T-cell (primary cell): ENCODE measurements around the gene TGFB1. TPM values are rescaled to one million over a fixed set of nuclear protein-coding genes. Genes with fewer than 3 reads are reported as not detected.
A peak's percentile ranks its signal among the peaks of the same experiment; 100 is the strongest.

ENCODE experiments used
- ATAC-seq, 4 experiments: fragments of 200-7000 bp in 3 of 4; fragments of 150-1000 bp in 1 of 4; cut with Tn5 transposase; replicated peaks in 1 of 4; 1 replicate in 3 of 4; 2 replicates in 1 of 4; pipeline ENCODE4 v1.10.0; 2021; ENCODE audit warnings: moderate library complexity in 3 of 4, mild to moderate bottlenecking in 2 of 4, moderate number of reproducible peaks in 1 of 4
- CTCF ChIA-PET, 2 donors: fragments of 300-600 bp; sonication (Branson Sonifier 250); formaldehyde crosslinking; loops; one replicate each; lab custom pipeline; 2022; ENCODE audit warnings: antibody characterized with exemption in 2 of 2; lab: Charles Lee
- POLR2A ChIA-PET, 2 donors: fragments of 300-600 bp; sonication (Branson Sonifier 250); formaldehyde crosslinking; loops; one replicate each; lab custom pipeline; 2022; ENCODE audit warnings: antibody characterized with exemption in 2 of 2; lab: Charles Lee
- DNase-seq, 35 experiments: peaks; one replicate each; pipeline versions ENCODE4 v3.0.0 to v3.0.0-alpha.2; 2013 to 2023
- H3K27ac ChIP-seq: one replicate; pipeline ENCODE4 v1.5.1; 2013; ENCODE audit warnings: low read length
- H3K27me3 ChIP-seq, 2 experiments: replicated peaks in 1 of 2; 1 replicate in 1 of 2; 2 replicates in 1 of 2; pipeline versions ENCODE4 v1.6.1 to v1.7.0; 2013; ENCODE audit warnings: low read length in 1 of 2, mixed read lengths in 1 of 2; ENCODE audit not compliant: control insufficient read depth in 2 of 2, insufficient read depth in 2 of 2; ENCODE audit errors: extremely low read depth in 1 of 2
- H3K36me3 ChIP-seq, 2 donors: 1 replicate in 1 of 2; 2 replicates in 1 of 2; pipeline versions ENCODE4 v1.6.1 to v1.7.0; 2013; ENCODE audit warnings: low read length in 1 of 2; ENCODE audit not compliant: control insufficient read depth in 2 of 2, insufficient read depth in 1 of 2; ENCODE audit errors: extremely low read depth in 1 of 2
- H3K4me1 ChIP-seq, 2 experiments: 1 replicate in 1 of 2; 2 replicates in 1 of 2; pipeline versions ENCODE4 v1.6.1 to v1.7.0; 2013; ENCODE audit warnings: low read length in 2 of 2, mixed read lengths in 1 of 2; ENCODE audit not compliant: insufficient read depth in 2 of 2, control insufficient read depth in 1 of 2; ENCODE audit errors: extremely low read depth in 1 of 2
- H3K4me3 ChIP-seq, 2 donors: 1 replicate in 1 of 2; 2 replicates in 1 of 2; pipeline versions ENCODE4 v1.5.1 to v1.7.0; 2013; ENCODE audit warnings: mild to moderate bottlenecking in 2 of 2, low read length in 1 of 2, moderate library complexity in 1 of 2; ENCODE audit not compliant: control insufficient read depth in 1 of 2; ENCODE audit errors: extremely low read depth in 1 of 2
- H3K9me3 ChIP-seq: 2 replicates; pipeline ENCODE4 v1.7.0; 2013
- H3K27ac Mint-ChIP-seq, 2 donors: one replicate each; pipeline ENCODE4 v1.8.0; 2020 to 2021; ENCODE audit warnings: mild to moderate bottlenecking in 2 of 2, mixed read lengths in 2 of 2
- H3K27me3 Mint-ChIP-seq, 2 donors: one replicate each; pipeline ENCODE4 v1.8.0; 2021 to 2022; ENCODE audit warnings: mixed read lengths in 2 of 2
- H3K36me3 Mint-ChIP-seq: one replicate; pipeline ENCODE4 v1.8.0; 2021; ENCODE audit warnings: mixed read lengths
- H3K4me1 Mint-ChIP-seq, 3 donors: one replicate each; pipeline ENCODE4 v1.8.0; 2020 to 2022; ENCODE audit warnings: mixed read lengths in 3 of 3, mild to moderate bottlenecking in 1 of 3
- H3K4me3 Mint-ChIP-seq, 3 donors: one replicate each; pipeline ENCODE4 v1.8.0; 2020 to 2022; ENCODE audit warnings: mild to moderate bottlenecking in 3 of 3, mixed read lengths in 3 of 3, moderate library complexity in 3 of 3
- H3K9me3 Mint-ChIP-seq, 3 donors: one replicate each; pipeline ENCODE4 v1.8.0; 2020 to 2022; ENCODE audit warnings: mixed read lengths in 3 of 3
- WGBS: methylation state at CpG from one replicate; pipeline ENCODE4 v1.1.5; 2013; ENCODE audit warnings: missing lambda C conversion rate; ENCODE audit not compliant: insufficient coverage; 5-methylcytosine and 5-hydroxymethylcytosine counted together
- total RNA-seq, 35 experiments: library from RNA in 6 of 35; stranded (reverse) in 6 of 35; fragments of 120-200 nt in 1 of 35; gene quantifications; one replicate each; pipeline versions ENCODE4 v1.2.1 to v1.2.4 and lab custom pipeline; 2013 to 2026

The TGFB1 gene
- total RNA-seq, 5 donors from 2014 or later (not counting 1 experiment from before 2014, with no cell fraction given) = 170 to 412 (median 206) TPM

DNA sequence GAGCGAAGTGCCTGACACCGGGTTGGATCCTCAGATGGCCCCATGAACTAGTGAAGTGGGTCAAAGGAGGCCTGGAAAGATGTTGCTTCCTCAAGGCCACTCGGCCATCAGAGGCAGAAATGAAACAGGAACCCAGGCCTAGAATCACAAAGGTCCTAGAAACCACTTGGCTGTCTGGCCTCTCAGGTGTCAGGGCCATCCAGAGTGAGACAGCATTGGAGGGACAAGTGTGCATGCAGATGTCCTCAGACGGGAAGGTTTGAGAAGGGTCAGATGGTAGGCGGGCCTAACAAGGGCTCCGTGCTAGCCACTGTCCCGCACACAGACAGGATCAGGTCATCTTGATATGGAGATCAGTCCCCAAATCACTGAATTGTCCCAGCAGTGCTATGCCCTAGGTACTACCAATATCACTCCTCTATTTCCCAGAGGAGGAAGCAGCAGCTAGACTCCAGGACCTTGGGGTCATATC is 29.5 kb downstream of the TGFB1 start:
- DNase-seq = no peak
- H3K27ac ChIP-seq = peak overlapping the region; percentile 47
- H3K36me3 Mint-ChIP-seq = peaks cover 19% of the 10 kb centered on the region

DNA sequence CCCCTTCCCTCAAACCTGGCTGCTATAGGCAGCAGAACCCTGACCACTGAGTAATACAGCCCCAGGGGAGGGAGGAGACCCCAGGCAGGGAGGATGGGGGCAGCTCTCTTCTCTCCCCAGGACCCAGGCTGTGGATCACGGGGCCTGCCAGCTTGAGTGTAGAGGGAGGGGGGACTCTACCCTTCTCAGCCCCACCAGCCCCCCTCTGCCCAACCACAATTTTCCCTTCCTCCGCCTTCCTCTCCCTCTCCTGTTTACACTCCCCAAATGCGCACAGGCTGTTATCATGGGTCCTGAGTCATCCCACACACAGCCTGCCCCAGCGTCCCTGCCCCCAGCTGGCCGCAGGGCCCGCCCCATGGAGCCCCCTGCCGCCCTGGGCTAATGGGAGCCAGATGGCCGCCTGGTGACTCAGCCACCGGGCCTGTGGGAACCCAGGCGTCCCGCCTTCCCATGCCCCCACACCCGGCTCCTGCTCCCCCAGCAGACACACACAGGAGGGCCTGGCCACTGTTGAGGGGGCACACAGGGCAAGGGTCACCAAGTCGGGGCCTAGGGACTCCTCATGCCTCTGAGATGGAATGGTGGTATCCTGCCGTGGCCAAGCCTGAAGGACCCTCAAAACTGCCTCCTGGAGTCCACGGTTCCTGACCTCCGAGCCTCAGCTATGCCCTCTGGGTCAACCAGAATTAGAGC is 30.1 kb downstream of the TGFB1 start:
- Histone ChIP-seq H3K9me3 (no peaks in the 10 kb centered on the region), H3K36me3 (peaks cover 13 to 64% of the 10 kb centered on the region in 2 donors), H3K27me3 (no peaks in the 10 kb centered on the region), H3K4me3 (no peak overlapping the region), H3K4me1 (peaks cover 11 to 60% of the 10 kb centered on the region in 2 experiments), H3K27ac (peak overlapping the region; percentile 7)
- CTCF ChIA-PET = no interaction called here
- H3K9me3 Mint-ChIP-seq = no peaks in the 10 kb centered on the region
- H3K27me3 Mint-ChIP-seq = no peaks in the 10 kb centered on the region
- H3K4me1 Mint-ChIP-seq = peaks cover 40 to 55% (median 50%) of the 10 kb centered on the region in 3 donors
- H3K36me3 Mint-ChIP-seq = peaks cover 16% of the 10 kb centered on the region
- DNase-seq = peak in 1 of 35 experiments; percentile 26
- 69% methylated on average over 13 of the region's 16 CpGs for WGBS
- POLR2A ChIA-PET = interaction anchor here (0.5 kb wide), 2 partner anchors 38 to 255 kb away, joined by 3 to 4 read pairs; no protein-coding TSS in a partner anchor
- peak overlapping the region in 1 of 3 donors; percentile 7 for H3K4me3 Mint-ChIP-seq
- peak overlapping the region; percentile 84 to 85 for H3K27ac Mint-ChIP-seq
- no peak for ATAC-seq

More for the DNA sequence above, 29.5 kb downstream of the TGFB1 start:
- Histone ChIP-seq H3K4me3 (no peak overlapping the region), H3K27me3 (no peaks in the 10 kb centered on the region), H3K9me3 (no peaks in the 10 kb centered on the region), H3K36me3 (peaks cover 13 to 64% of the 10 kb centered on the region in 2 donors), H3K4me1 (peaks cover 16 to 67% of the 10 kb centered on the region in 2 experiments)
- Mint-ChIP-seq H3K27me3 (no peaks in the 10 kb centered on the region), H3K4me3 (peak overlapping the region in 1 of 3 donors; percentile 47), H3K27ac (peak overlapping the region; percentile 84 to 85), H3K9me3 (no peaks in the 10 kb centered on the region), H3K4me1 (peaks cover 47 to 59% (median 57%) of the 10 kb centered on the region in 3 donors)
- ChIA-PET CTCF (no interaction called here), POLR2A (interaction anchor here in 1 of 2 donors (0.5 kb wide), 1 partner anchor 254 kb away, joined by 4 read pairs; no protein-coding TSS in a partner anchor)
- 85% methylated on average over 6 of the region's 7 CpGs for WGBS
- no peak for ATAC-seq

DNA sequence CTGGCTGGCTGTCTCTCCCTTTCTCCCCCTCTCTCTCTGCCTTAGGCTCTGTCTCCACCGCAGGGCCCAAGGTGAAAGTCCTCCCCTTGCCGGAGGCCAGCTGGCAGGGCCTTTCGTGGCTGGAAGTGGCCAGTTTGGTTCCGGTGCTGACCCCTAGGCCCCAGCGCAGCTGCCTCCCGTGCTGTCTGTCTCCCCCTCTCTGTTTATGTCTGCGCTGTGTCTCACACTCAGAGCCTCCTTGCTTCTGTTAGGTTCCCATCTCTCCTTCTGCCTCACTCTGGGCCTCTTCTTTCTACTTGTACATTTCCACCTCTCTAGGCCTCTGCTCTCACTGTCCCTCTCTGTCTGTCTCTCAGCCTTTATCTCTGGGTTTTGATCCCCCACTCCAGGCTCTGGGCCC is 30.7 kb downstream of the TGFB1 start:
- CTCF ChIA-PET = no interaction called here
- WGBS = 77% methylated on average over 7 of the region's 7 CpGs
- H3K27ac ChIP-seq = no peak overlapping the region

DNA sequence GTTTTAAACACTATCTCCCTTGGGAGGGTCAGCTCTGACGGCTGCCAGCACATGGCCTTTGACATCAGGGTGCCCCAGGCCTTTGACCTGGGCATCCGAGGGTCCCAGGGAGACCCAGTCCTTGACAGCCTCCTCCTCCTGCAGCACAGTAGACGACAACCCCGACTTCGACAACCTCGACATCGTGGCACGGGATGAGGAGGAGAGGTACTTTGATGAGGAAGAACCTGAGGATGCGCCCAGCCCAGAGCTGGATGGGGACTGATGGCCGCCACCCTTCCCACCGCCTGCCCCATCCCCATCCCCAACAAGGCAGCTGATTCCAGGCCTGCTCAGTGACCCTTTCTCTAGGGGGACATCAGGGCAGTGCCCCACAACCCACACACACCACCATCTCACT is 31.3 kb downstream of the TGFB1 start:
- Mint-ChIP-seq H3K4me1 (peaks cover 33 to 56% (median 42%) of the 10 kb centered on the region in 3 donors), H3K27me3 (no peaks in the 10 kb centered on the region), H3K9me3 (no peaks in the 10 kb centered on the region), H3K27ac (peak overlapping the region; percentile 78 to 82), H3K36me3 (peaks cover 25% of the 10 kb centered on the region), H3K4me3 (peak overlapping the region in 1 of 3 donors; percentile 18)
- POLR2A ChIA-PET = interaction anchor here in 1 of 2 donors (0.5 to 0.6 kb wide), 3 partner anchors 8 to 193 kb away, joined by 4 to 6 read pairs (median 4); no protein-coding TSS in a partner anchor
- Histone ChIP-seq H3K4me1 (peaks cover 6 to 48% of the 10 kb centered on the region in 2 experiments), H3K27ac (no peak overlapping the region), H3K9me3 (no peaks in the 10 kb centered on the region), H3K27me3 (no peaks in the 10 kb centered on the region), H3K36me3 (peaks cover 13 to 66% of the 10 kb centered on the region in 2 donors), H3K4me3 (no peak overlapping the region)
- WGBS = 96% methylated on average over 5 of the region's 11 CpGs
- CTCF ChIA-PET = interaction anchor here in 1 of 2 donors (0.9 kb wide), 1 partner anchor 178 kb away, joined by 3 read pairs; no protein-coding TSS in a partner anchor
- DNase-seq = no peak
- ATAC-seq = no peak

More for the DNA sequence above, 30.7 kb downstream of the TGFB1 start:
- Histone ChIP-seq H3K4me1 (peaks cover 9 to 54% of the 10 kb centered on the region in 2 experiments), H3K27me3 (no peaks in the 10 kb centered on the region), H3K36me3 (peaks cover 13 to 63% of the 10 kb centered on the region in 2 donors), H3K9me3 (no peaks in the 10 kb centered on the region), H3K4me3 (no peak overlapping the region)
- H3K9me3 Mint-ChIP-seq = no peaks in the 10 kb centered on the region
- DNase-seq (no peak), ATAC-seq (no peak)
- H3K27ac Mint-ChIP-seq = peak overlapping the region; percentile 78 to 82
- peaks cover 20% of the 10 kb centered on the region for H3K36me3 Mint-ChIP-seq
- peaks cover 35 to 55% (median 45%) of the 10 kb centered on the region in 3 donors for H3K4me1 Mint-ChIP-seq
- peak overlapping the region in 1 of 3 donors; percentile 18 for H3K4me3 Mint-ChIP-seq
- POLR2A ChIA-PET = interaction anchor here (0.5 to 0.6 kb wide), 3 partner anchors 8 to 38 kb away, joined by 3 to 6 read pairs (median 4); no protein-coding TSS in a partner anchor
- no peaks in the 10 kb centered on the region for H3K27me3 Mint-ChIP-seq

DNA sequence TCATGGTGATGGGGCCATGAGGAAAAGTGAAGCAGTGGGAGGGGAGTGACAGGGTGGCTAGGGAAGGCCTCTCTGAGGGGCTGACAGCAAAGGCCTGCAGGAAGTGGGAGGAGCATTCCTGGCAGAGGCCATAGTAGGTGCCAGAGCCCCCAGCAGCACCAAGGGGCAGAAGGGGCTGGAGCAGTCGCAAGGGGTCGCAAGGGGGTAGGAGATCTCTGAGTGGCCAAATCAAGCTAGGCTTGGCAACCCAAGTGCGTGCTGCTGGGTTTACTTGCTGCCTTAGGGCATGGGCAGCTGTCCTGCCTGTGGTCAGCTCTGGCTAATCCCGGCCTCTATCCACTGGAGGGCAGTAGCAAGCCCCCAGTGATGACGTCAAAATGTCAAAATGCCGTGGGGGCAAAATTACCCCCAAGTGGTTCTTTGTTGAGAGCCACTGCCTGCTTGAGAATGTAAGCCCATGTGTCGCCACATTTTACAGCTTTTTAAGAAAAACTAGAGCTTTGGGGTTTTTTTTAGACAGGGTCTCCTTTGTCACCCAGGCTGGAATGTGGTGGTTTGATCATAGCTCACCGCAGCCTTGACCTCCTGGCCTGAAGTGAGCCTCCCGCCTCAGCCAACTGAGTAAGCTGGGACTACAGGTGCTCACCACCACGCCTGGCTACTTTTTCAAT is 32.0 kb downstream of the TGFB1 start:
- Histone ChIP-seq H3K36me3 (peaks cover 18 to 73% of the 10 kb centered on the region in 2 donors), H3K27ac (no peak overlapping the region), H3K9me3 (no peaks in the 10 kb centered on the region), H3K4me1 (peaks cover under 1 to 41% of the 10 kb centered on the region in 2 experiments), H3K4me3 (no peak overlapping the region), H3K27me3 (no peaks in the 10 kb centered on the region)
- POLR2A ChIA-PET = interaction anchor here in 1 of 2 donors (0.5 kb wide), 1 partner anchor 192 kb away, joined by 4 read pairs; no protein-coding TSS in a partner anchor
- DNase-seq (peak in 1 of 35 experiments; percentile 37), ATAC-seq (no peak)
- no peaks in the 10 kb centered on the region for H3K27me3 Mint-ChIP-seq
- CTCF ChIA-PET = interaction anchor here in 1 of 2 donors (0.9 kb wide), 1 partner anchor 177 kb away, joined by 3 read pairs; no protein-coding TSS in a partner anchor
- H3K27ac Mint-ChIP-seq = peak overlapping the region; percentile 34 to 39
- peaks cover 31 to 57% (median 43%) of the 10 kb centered on the region in 3 donors for H3K4me1 Mint-ChIP-seq
- 93% methylated on average over 8 of the region's 10 CpGs for WGBS
- H3K9me3 Mint-ChIP-seq = no peaks in the 10 kb centered on the region
- peaks cover 32% of the 10 kb centered on the region for H3K36me3 Mint-ChIP-seq
- H3K4me3 Mint-ChIP-seq = no peak overlapping the region

DNA sequence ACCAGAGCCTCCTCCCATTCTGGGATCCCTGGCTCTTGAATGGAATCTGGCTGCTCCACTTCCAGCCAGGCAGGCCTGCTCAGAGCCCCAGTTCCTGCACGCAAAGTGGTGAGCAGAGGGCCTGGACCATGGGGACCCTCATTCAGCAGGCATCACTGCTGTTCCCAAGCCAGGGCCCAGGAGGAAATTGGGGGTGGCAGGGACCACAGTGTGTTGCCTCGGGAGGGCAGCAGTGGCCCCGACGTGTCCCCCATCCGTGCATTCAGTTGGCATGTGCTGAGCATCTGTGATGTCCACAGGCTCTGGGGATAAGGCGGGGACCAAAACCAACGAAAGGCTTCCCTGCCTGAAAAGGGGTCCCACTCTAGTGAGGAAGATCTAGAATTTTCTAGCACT is 32.5 kb downstream of the TGFB1 start:
- no peaks in the 10 kb centered on the region for H3K9me3 Mint-ChIP-seq
- peaks cover 25 to 57% (median 40%) of the 10 kb centered on the region in 3 donors for H3K4me1 Mint-ChIP-seq
- H3K36me3 Mint-ChIP-seq = peaks cover 36% of the 10 kb centered on the region
- no peaks in the 10 kb centered on the region for H3K9me3 ChIP-seq
- no peaks in the 10 kb centered on the region for H3K27me3 ChIP-seq
- H3K4me3 Mint-ChIP-seq = no peak overlapping the region
- DNase-seq (no peak), ATAC-seq (no peak)
- ChIA-PET CTCF (interaction anchor here in 1 of 2 donors (0.5 kb wide), 1 partner anchor 21 kb away, joined by 6 read pairs; no protein-coding TSS in a partner anchor), POLR2A (no interaction called here)
- WGBS = 90% methylated on average over 7 of the region's 7 CpGs
- peaks cover 0 to 36% of the 10 kb centered on the region in 2 experiments for H3K4me1 ChIP-seq
- H3K4me3 ChIP-seq = no peak overlapping the region
- H3K27ac Mint-ChIP-seq = peak overlapping the region in 1 of 2 donors; percentile 16
- no peak overlapping the region for H3K27ac ChIP-seq
- H3K27me3 Mint-ChIP-seq = no peaks in the 10 kb centered on the region
- H3K36me3 ChIP-seq = peaks cover 23 to 77% of the 10 kb centered on the region in 2 donors
